HEK293T (cell line): Measurements from ENCODE around the gene REX1BD.

Source experiments
- ARNT ChIP-seq: fragments of 450-650 bp; IDR thresholded peaks from 2 replicates; pipeline ENCODE4 v1.6.1; 2017; ENCODE audit warnings: mild to moderate bottlenecking
- BHLHE40 ChIP-seq: fragments of 450-650 bp; IDR thresholded peaks from 2 replicates; pipeline ENCODE4 v1.6.1; 2016; ENCODE audit warnings: mild to moderate bottlenecking, moderate library complexity, borderline replicate concordance
- ELF4 ChIP-seq: fragments of 450-650 bp; IDR thresholded peaks from 2 replicates; pipeline ENCODE4 v1.6.1; 2017; ENCODE audit warnings: antibody characterized with exemption
- FOXA1 ChIP-seq: fragments of 450-650 bp; IDR thresholded peaks from 2 replicates; pipeline ENCODE4 v1.6.1; 2016; ENCODE audit warnings: mild to moderate bottlenecking
- FOXK2 ChIP-seq: fragments of 450-650 bp; IDR thresholded peaks from 2 replicates; pipeline ENCODE4 v1.6.1; 2016; ENCODE audit warnings: mild to moderate bottlenecking
- FOXM1 ChIP-seq: fragments of 450-650 bp; IDR thresholded peaks from 2 replicates; pipeline ENCODE4 v1.6.1; 2017; ENCODE audit warnings: mild to moderate bottlenecking, borderline replicate concordance
- L3MBTL2 ChIP-seq: fragments of 450-650 bp; conservative IDR thresholded peaks from 2 replicates; pipeline ENCODE4 v1.6.1; 2016; ENCODE audit warnings: mild to moderate bottlenecking
- LEF1 ChIP-seq: fragments of 450-650 bp; IDR thresholded peaks from 2 replicates; pipeline ENCODE4 v1.6.1; 2017; ENCODE audit warnings: mild to moderate bottlenecking, borderline replicate concordance
- NFRKB ChIP-seq: fragments of 450-650 bp; IDR thresholded peaks from 2 replicates; pipeline ENCODE4 v1.6.1; 2016; ENCODE audit warnings: mild to moderate bottlenecking, moderate library complexity
- PKNOX1 ChIP-seq: fragments of 450-650 bp; IDR thresholded peaks from 2 replicates; pipeline ENCODE4 v1.6.1; 2016
- SP1 ChIP-seq: fragments of 450-650 bp; IDR thresholded peaks from 2 replicates; pipeline ENCODE4 v1.6.1; 2017
- SUZ12 ChIP-seq: fragments of 450-650 bp; IDR thresholded peaks from 2 replicates; pipeline ENCODE4 v1.6.1; 2016; ENCODE audit warnings: mild to moderate bottlenecking
- TARDBP ChIP-seq: fragments of 450-650 bp; IDR thresholded peaks from 2 replicates; pipeline ENCODE4 v1.6.1; 2016
- ZNF384 ChIP-seq: fragments of 450-650 bp; IDR thresholded peaks from 2 replicates; pipeline ENCODE4 v1.6.1; 2016

DNA sequence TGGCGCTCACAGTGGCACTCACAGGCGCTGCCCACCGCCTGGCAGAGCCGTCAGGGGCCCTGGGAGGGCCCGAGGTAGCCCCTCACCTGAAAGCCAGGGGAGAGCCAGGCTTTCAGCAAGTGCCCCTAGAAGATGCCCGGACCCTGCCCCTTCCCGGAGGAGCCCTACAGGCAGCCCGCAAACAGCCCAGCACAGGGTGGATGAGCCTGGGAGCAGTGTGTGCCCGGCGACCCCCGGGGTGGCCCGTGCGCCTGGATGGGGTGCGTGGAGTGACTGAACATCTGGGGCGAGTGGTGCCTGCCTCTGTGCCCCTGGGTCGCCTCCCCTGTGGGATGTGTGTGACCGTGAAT is 16.6 kb downstream of the REX1BD start:
- no peak for TF ChIP-seq ZNF384
- no peak for TF ChIP-seq TARDBP
- no peak for TF ChIP-seq SUZ12
- TF ChIP-seq SP1, result no peak
- TF ChIP-seq FOXK2, result no peak
- TF ChIP-seq BHLHE40, result no peak
- TF ChIP-seq FOXA1, result no peak
- no peak for TF ChIP-seq NFRKB
- no peak for TF ChIP-seq PKNOX1
- TF ChIP-seq LEF1, result no peak
- TF ChIP-seq FOXM1, result no peak
- no peak for TF ChIP-seq ARNT
- no peak for TF ChIP-seq L3MBTL2
- no peak for TF ChIP-seq ELF4
